HG03108 (cell line): ENCODE data around the gene CERKL.
"Not testable (repeated sequence)": the region's sequence is repeated elsewhere in the genome, so short reads cannot be mapped to it uniquely, and the experiment has no call there.

ENCODE experiments used
- ATAC-seq: cut with Tn5 transposase; IDR thresholded peaks from one replicate; pipeline ENCODE4 v1.9.1; 2021; ENCODE audit warnings: moderate library complexity; ENCODE audit not compliant: unreplicated experiment

Gene CERKL, protein sequence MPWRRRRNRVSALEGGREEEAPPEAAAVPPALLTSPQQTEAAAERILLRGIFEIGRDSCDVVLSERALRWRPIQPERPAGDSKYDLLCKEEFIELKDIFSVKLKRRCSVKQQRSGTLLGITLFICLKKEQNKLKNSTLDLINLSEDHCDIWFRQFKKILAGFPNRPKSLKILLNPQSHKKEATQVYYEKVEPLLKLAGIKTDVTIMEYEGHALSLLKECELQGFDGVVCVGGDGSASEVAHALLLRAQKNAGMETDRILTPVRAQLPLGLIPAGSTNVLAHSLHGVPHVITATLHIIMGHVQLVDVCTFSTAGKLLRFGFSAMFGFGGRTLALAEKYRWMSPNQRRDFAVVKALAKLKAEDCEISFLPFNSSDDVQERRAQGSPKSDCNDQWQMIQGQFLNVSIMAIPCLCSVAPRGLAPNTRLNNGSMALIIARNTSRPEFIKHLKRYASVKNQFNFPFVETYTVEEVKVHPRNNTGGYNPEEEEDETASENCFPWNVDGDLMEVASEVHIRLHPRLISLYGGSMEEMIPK

DNA sequence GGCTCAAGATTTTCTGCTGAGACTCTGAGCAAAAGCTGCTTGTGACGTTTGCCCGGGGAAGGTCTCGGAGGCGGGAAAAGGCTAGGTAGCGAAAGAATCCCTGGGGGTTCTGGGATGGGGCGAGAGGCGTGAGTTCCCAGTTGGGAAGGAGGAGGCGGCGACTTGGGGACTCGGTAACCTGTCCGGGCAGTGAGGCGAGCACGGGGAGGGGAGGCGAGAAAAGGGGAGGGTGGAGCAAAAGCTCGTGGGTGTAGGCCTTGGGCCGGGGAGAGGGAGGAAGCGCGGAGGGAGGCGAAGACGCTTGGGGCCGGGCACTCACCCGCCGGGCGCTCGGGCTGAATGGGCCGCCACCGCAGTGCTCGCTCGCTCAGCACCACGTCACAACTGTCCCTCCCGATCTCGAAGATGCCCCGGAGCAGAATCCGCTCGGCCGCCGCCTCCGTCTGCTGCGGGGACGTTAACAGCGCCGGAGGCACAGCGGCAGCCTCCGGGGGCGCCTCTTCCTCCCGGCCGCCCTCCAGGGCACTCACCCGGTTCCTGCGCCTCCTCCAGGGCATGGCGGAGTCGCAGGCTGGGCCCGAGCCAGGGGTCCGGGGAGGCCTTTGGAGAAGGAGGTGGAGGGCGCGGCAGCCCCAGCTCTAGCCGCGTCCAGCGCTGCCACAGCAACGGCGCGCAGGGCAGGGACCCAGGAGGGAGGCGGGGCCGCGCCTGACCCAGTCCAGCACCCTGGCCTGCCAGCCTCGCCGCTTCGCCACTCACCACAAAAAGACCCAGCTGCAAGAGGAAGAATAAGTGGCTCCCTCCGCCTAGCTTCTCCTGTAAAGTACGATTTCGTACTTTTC, at the start of gene CERKL:
Gene CERKL, minus strand, starts transcription at position 656 of the 842 bp plus-strand sequence. Its CDS starts 99 bp downstream, at position 557.
- peak; percentile 71 for ATAC-seq

DNA sequence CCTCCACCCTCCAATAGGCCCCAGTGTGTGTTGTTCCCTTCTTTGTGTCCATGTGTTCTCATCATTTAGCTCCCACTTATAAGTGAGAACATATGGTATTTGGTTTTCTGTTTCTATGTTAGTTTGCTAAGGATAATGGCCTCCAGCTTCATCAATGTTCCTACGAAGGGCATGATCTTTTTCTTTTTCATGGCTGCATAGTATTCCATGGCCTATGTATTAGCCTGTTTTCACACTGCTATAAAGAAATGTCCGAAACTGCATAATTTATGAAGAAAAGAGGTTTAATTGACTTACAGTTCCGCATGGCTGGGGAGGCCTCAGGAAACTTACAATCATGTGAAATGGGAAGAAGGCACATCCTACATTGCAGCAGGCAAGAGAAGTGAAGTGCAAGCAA, 45.6 kb upstream of the CERKL start:
- ATAC-seq, result not testable (repeated sequence)

DNA sequence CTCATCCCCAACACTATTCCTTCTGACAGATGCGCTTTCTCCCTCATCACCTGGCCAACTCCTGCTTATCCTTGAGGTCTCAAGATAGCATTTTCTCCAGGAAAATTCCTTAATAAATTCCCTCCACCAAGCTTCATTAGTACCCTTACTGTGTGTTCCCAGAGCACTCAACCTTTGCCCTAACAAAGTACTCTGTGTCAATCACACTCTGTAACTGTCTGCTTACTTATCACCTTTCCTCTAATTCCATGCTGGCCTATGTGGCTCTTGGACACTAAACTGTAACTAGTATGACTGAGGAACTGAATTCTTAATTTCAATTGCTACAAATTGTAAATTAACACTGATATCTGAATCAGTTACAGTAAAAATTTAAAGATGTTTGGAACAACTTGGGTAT, 41.3 kb upstream of the CERKL start:
- ATAC-seq, result no peak

DNA sequence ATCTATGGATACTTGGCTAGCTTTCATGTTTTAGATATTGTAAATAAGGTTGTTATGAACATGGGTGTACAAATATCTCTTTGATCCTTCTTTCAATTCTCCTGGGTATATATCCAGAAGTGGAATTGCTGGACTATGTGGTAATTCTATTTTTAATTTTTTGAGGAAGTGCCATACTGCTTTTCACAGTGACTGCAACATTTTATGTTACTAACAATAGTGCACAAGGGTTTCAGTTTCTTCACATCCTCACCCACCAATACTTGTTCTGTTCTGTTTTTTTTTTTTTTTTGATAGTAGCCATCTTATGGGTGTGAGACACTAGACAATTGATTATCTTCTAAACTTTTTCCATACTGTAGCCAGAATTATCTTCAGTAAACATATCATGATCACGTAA, 40.7 kb upstream of the CERKL start:
- no peak for ATAC-seq

DNA sequence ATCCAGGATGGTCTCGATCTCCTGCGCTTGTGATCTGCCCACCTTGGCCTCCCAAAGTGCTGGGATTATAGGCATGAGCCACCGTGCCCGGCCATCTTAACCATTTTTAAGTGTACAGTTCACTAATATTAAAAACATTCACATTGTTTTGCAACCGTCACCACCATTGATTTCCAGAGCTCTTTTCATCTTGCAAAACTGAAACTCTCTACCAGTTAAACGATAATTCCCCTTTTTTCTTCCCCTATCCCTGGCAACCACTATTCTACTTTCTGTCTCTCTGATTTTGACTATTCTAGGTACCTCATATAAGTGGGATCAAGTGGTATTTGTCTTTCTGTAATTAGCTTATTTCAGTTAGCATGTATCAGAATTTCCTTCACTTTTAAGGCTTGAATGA, 40.2 kb upstream of the CERKL start:
- ATAC-seq, result no peak

DNA sequence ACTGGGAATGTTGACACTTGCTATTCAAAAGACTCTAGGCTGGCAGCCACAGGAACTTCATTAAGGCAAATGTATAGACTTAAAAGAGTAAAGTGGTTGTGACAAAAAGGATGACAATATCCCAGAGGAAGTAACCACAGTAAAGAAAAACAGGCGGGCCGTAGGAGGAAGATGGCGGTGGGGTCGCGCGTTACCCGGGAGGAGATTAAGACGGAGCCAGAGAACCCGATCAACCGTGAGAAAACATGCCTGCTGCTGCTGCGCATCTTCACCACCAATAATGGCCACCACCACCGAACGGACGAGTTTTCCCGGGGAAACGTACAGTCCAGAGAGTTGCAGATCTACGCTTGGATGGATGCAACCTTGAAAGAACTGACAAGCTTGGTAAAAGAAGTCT, 37.4 kb upstream of the CERKL start:
- no peak for ATAC-seq

DNA sequence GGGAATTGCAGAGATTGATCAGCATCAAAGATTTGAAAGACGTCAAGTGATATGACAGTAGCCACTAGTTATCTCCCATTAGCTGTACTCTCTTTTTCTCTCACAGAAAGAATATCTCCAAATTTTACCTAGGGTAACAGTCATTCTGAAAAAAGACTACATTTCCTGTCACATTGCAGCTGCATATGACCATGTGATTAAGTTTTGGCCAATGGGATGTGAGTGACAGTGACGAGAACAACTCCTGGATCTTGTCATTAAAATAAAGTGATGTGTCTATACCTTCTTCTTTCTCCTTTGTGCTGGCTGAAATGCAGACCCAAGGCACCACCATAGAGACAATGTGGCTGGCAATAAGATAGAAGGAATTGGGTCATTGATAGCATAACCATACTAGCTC, 34.0 kb upstream of the CERKL start:
- no peak for ATAC-seq

DNA sequence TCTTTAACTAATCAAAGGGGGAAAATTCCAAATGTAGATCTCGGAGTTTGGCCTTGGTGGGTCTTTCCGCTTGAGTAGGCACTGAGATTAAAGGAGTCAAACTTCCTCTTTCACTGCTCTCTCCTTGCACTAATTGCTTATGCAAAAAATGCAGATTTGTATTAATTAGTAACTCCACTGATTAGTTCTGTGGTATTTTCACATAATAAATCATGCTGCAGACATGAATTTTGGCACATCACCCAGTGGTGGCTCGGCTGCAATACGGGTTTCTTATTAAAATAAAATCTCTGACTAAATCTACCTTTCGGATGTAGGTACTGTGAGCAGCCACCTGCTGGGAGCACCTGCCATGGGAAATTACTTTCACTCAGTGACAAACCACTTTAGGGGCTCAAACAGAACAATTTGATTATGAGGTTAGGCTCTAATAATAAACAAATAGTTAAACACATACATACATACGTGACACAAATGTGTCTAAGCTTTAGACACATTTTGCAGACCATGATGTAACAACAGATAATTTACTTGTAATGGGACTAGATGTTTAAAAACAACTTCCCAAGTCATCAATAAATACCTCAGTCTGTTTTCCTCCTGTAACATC, 29.8 kb upstream of the CERKL start:
- ATAC-seq, result no peak

DNA sequence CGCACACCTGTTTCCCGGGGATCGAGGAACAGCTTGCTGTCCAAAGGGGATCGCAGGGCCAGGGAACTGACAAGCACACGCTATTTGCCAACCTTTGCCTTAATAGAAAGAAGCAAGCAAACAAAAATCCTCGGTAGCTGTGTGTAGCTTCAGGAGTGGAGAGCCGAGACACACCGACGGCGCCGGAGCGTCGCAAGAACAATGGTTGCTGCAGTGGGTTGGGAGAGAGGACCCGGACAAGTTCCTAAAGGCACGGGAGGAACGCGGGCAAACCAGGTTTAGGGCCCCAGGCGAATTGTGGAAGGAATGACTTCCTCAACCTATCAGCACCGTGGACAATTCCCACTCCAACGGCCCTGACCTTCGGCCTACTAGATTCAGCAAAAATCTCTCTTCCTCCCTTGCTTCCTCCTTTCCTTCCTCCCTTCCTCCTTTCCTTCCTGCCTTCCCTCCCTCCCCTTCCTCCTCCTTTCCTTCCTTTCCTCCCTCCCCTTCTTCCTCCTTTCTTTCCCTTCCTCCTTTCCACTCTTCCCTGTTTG, 28.3 kb upstream of the CERKL start:
- ATAC-seq, result no peak

DNA sequence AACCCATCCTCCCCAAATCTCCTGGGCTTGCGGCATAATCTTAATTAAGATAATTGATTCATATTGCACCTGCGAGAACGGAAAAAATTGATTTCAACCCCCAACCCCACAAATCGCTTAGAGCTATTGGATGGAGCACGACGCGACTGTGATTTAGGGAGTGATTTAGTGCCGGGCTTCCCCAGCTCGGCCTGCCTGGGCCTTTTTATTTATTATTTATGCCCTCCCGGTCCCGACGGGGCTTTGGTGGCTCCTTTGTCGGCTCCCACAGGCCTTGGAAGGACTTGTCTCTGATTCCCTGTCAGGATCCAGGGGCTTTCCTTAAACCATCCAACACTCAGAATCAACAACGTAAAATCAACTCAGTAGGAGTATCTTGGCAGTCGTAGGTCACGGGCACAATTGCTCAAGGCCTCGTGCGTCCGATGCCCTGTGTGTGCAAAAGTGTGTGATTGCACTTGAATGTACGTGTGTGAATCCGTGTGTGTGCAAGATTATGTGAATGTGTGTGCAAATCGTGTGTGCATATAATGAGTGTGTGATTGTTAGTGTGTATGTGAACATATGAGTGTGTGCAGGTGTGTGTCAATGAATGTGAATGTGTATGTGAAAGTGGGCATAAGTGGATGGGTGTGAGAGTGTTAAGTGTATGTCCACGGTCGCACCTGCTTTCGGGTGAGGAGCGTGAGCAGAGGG, 27.7 kb upstream of the CERKL start:
- no peak for ATAC-seq

DNA sequence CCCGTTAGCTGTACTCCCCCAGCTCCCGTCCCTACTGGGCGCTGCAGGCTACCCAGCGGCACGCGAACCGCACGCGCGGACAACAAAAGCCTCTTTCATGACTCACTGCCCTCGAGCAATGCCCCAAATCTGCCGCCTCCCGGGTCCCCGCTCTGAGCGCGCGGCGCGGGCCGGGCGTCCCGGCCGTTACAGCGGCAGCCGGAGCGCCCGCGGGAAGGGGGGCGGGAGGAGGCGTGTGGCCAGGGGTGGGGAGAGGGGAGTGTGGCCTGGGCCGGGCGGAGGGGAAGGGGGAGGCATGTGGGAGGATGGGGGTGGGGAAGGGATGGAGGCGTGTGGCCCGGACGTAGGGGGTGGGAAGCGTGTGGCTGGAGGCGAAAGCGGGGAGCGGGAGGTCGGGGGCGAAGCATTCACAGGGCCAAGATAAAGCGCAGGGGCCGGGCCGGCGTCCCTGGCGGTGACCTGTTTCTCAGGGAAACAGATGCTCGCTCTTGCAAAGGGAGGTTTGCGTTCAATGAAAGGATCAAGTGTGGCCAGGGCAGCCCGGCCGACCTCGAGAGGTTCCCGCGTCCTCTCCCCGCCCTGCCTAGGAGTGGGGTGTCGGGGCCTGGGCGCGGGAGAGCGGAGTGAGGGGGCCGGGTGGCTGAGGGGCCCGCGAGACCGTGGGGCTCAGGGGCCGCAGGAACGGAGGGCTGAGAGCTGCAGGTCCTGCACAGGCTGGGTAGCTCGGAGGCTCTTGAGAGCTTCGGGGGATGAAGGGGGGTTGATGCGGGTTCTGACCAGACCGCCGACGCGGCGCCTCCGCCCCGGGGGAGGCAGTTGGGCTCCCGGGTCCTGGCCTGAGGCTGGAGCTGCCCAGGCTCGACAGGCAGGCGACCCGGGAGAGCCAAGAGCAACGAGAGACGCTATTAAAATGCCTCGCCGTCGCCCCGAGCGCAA, 26.9 kb upstream of the CERKL start:
- ATAC-seq, result no peak

DNA sequence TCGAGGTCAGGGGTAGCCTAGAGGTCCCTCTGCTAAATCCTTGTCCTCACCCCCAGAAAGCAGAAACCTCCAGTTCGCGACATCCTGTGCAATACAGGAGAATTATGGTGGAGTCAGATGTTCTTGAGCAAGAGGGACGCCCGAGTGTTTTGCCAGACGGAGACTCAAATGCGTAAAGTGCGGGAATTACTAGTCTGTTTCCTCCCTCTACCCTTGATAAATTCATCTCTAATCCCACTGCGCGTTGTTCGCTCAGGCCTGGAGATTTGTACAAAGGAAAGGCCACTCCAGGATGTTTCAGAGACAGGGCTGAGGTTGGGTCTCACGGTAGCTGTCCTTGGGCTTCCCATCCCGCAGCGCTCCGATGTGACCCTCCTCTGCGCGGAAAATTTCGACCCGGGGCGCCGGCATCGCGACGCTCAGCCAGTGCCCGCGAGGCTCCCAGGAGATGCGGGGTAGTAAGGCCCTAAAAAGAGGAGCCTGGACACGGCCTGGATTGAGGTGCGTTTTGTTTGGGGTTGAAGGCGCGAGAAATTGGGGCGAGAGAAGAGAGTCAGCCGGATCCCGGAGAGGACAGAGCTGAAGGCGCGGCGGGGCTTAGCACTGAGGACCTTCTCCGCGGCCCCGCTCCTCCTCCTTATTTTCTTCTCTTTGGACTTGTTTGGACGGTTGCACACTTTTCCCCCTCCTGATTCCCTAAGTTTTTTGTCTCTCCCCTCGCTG, 26.1 kb upstream of the CERKL start:
- no peak for ATAC-seq

DNA sequence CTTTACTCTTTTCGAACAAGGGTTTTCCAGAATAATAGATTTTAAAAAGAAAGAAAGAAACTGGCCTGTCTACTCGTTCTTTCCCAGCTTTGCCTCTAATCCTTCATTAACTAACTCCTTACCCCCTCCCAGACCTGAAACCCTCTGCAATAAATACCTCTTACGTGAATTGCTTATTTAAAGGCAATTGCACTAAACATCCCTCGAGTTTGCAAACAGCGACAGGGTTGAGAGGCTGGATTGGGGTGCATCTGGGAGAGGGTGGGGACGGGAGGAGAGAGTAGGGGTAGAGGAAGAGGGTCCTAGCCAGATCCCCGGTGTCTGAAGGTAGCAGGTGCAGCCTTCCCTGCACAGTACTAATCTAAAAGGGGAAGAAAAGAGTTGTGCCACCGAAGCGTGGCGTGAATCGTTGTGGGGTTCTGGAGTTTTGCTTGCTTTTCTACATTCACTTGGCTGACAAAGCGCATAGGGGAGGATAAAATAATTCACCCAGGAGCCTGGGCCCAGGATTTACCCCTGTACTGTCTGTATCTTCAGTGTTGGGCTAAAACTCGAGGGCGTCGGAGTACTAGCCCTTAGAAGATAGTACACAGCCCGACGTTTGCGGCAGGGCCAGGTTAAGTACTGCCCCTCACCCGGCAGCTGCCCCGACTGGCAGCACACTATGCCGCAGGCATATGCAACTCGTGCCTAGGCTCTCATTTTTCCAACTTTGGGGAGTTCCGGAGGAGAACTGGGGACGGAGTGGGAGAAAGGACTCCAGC, 25.3 kb upstream of the CERKL start:
- no peak for ATAC-seq

DNA sequence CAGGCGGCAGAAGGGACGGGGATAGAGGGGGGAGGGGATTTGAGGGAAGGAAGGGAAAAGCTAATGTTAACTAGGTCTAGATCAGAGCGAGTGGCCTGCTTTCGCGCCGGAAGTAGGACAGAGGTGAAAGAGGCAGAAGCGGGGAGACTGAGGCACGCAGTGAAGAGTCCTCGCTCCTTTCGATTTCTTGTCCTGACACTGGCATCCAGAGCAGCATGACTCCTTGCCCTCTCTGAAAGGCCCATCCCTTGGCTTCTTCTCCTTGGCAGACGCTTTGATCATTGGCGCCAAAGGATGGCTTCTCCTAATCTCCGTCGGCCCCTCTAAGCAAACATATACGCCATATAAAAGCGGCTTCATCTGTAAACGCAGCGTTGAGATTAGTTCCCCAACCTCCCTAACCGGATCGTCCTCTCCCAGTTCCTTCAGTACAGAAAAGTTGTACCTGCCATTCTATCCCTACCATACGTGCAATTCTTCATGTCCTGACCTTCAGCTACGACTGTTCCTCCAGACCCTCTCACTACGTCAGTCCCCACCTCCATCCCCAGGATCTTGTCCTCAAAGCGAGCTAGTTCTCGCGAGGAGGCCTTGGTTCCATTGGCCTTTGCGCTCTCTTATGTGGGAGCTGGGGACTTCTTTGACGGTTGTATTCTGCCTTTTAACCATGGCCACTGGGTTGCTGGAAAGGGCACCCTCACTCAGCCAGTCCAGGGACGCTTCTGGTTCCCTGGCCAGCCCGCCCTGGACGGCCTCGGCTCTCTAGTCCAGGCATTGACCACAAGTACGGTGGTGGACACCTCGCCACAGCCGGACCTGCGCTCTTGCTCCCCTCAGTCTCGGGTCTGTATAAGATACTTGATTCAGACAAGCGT, 24.3 kb upstream of the CERKL start:
- ATAC-seq, result no peak

DNA sequence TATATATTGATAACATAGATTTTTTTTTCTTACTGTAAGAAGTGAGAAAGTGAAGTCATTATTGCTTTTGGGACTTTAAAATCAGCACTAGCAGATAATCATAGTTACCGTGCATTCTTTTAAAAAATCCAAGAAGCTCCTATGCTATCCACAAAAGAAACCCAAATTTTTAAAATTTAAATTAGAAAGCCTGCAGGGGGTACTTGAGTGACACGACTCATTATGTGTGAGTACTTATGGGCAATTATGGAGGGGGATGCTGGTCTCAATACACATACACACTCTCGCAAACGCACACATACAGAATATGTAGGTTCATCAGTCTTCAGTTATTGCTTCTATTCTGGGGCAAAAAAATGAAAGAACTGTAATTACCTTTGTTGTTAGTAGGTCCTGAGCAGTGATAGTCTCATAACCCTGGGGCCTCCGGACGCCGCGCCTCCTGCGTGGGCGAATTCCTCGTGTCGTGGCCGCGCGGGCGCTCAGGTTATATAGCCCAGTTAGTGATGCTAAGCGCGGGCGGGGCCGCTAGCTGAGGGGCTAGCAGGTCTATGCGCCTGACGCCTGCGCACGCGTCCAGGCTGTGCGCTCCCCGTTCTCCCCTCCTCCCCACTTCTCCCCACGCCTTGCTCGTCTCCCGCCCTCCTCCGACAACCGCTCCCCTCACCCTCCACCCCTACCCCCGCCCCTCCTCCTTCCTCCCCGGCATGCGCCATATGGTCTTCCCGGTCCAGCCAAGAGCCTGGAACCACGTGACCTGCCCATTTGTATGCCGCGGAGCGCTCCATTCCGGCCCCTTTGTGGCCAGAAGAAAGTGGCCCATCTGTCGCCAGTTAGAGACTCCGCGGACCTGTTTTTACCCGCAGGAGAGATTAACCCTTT, 23.4 kb upstream of the CERKL start, which contains the start of gene NEUROD1:
Gene NEUROD1, minus strand, starts transcription at position 463 of the 882 bp plus-strand sequence. CDS start 1,657 bp downstream, outside the sequence.
- ATAC-seq, result no peak

DNA sequence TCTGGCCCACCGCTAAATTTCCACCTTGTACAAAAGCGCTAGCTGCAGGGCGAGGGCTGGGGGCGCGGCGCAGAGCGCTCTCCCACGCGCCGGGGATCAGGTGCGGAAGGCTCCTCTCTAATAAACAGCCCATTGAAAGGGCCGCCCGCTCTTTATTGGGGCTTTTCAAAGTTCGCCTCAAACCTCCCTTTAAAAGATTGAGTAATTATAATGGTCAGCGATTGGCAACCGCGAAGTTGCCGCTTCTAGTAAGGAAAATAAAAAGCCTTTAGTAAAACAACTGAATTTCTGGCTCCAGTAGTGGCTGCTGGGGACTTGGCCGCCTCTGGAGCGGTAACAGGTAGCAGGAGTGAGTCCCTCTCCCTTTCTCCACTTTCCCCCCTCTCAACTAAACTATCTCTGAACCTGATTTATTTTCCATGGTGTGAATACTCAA, 22.7 kb upstream of the CERKL start:
- ATAC-seq, result no peak
